Hepatocyte (in vitro differentiated cells): ENCODE data around the gene PXMP4. TPM values are rescaled to one million over a fixed set of nuclear protein-coding genes. Genes with fewer than 3 reads are reported as not detected.

Source experiments
- DNase-seq: peaks from one replicate; pipeline ENCODE4 v3.0.0-alpha.2; 2016; ENCODE audit warnings: low spot score
- H2AFZ ChIP-seq: fragments of 200-600 bp; sonication (generic); 2 replicates; pipeline ENCODE4 v1.6.0; 2016; ENCODE audit warnings: antibody characterized with exemption, mild to moderate bottlenecking
- H3K27ac ChIP-seq: fragments of 200-600 bp; sonication (generic); 2 replicates; pipeline ENCODE4 v1.5.1; 2016; ENCODE audit warnings: mild to moderate bottlenecking
- H3K27me3 ChIP-seq: fragments of 200-600 bp; sonication (generic); 2 replicates; pipeline ENCODE4 v1.6.1; 2016
- H3K36me3 ChIP-seq: fragments of 200-600 bp; sonication (generic); replicated peaks from 2 replicates; pipeline ENCODE4 v1.5.1; 2016; ENCODE audit warnings: low read depth; ENCODE audit not compliant: insufficient read depth
- H3K4me1 ChIP-seq: fragments of 200-600 bp; sonication (generic); 2 replicates; pipeline ENCODE4 v1.5.1; 2016; ENCODE audit warnings: mild to moderate bottlenecking, moderate library complexity; ENCODE audit not compliant: insufficient read depth
- H3K4me2 ChIP-seq: fragments of 200-600 bp; sonication (generic); 2 replicates; pipeline ENCODE4 v1.6.0; 2016
- H3K4me3 ChIP-seq: fragments of 200-600 bp; sonication (generic); 2 replicates; pipeline ENCODE4 v1.5.1; 2016; ENCODE audit warnings: mild to moderate bottlenecking
- H3K79me2 ChIP-seq: fragments of 200-600 bp; sonication (generic); 2 replicates; pipeline ENCODE4 v1.6.0; 2017; ENCODE audit warnings: mild to moderate bottlenecking
- H3K9me2 ChIP-seq: fragments of 200-600 bp; sonication (generic); replicated peaks from 2 replicates; pipeline ENCODE4 v1.6.0; 2017; ENCODE audit warnings: mild to moderate bottlenecking; ENCODE audit not compliant: insufficient read depth
- H3K9me3 ChIP-seq: fragments of 200-600 bp; sonication (generic); 2 replicates; pipeline ENCODE4 v1.5.1; 2016; ENCODE audit warnings: low read depth, mild to moderate bottlenecking
- H4K20me1 ChIP-seq: fragments of 200-600 bp; sonication (generic); 2 replicates; pipeline ENCODE4 v1.6.0; 2016; ENCODE audit warnings: mild to moderate bottlenecking; ENCODE audit not compliant: insufficient read depth, poor library complexity, severe bottlenecking
- CTCF ChIP-seq: fragments of 200-600 bp; sonication (generic); IDR thresholded peaks from 2 replicates; pipeline ENCODE4 v1.5.1; 2016; ENCODE audit warnings: antibody characterized with exemption, mild to moderate bottlenecking; ENCODE audit not compliant: poor library complexity
- EZH2 ChIP-seq: fragments of 200-600 bp; sonication (generic); IDR thresholded peaks from 2 replicates; pipeline ENCODE4 v1.6.1; 2016; ENCODE audit warnings: antibody characterized with exemption, mild to moderate bottlenecking, borderline replicate concordance
- EZH2phosphoT487 ChIP-seq: fragments of 200-600 bp; sonication (generic); IDR thresholded peaks from one replicate; pipeline ENCODE4 v1.6.1; 2018; ENCODE audit warnings: antibody characterized with exemption, mild to moderate bottlenecking, low read depth, moderate library complexity; ENCODE audit not compliant: unreplicated experiment, severe bottlenecking
- WGBS: methylation state at CpG from one replicate; pipeline ENCODE4 v1.1.6; 2016; ENCODE audit warnings: low lambda C conversion rate; ENCODE audit errors: missing lambda C conversion rate; 5-methylcytosine and 5-hydroxymethylcytosine counted together
- polyA plus RNA-seq: library from polyadenylated mRNA; unstranded; fragments of >200 nt; fragmentation: Nextera tagmentation; extraction: Ambion mirVana; gene quantifications from 2 replicates; pipeline ENCODE4 v1.2.1, GENCODE V29; 2016
- total RNA-seq: library from RNA; depleted of rRNA; stranded (reverse); fragments of >200 nt; gene quantifications from 2 replicates; pipeline ENCODE4 v1.2.3, GENCODE V29; 2014

Gene PXMP4
- total and polyA plus RNA-seq, 2 experiments from 2014 or later, result 4.1 to 4.7 TPM

DNA sequence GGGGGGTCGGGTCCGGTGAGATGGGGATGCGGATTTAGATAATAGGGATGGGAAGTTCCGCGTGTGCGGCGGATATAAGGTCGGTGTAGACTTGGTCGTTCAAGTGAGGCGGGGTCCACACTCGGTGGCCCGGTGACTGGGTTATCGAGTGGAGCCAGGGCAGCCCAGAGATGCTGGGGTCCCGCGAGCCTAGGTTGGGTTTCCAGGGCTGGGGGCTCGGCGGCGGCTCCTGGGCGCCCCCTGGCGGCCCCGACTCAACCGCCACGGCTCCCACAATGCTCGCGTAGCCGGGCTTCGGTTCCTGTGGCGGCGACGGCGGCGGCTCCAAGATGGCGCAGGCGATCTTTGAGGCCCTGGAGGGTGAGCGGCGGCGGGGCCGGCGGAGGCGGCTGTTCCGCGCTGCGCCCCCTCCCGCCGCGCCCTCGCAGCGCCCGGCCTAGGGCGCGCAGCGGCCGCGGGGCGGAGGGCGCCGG, 11.6 kb upstream of the PXMP4 start, which contains the start of gene ZNF341:
ZNF341 (plus strand) TSS at position 304 of the 473 bp plus-strand sequence; CDS start at position 330, 26 bp downstream.
- Histone ChIP-seq H3K4me1 (peaks cover 26% of the 10 kb centered on the region), H3K36me3 (no peaks in the 10 kb centered on the region), H3K4me2 (peak within 1 kb of the TSS; percentile 89), H3K27me3 (no peaks in the 10 kb centered on the region), H4K20me1 (no peaks in the 10 kb centered on the region), H3K27ac (peak within 1 kb of the TSS; percentile 95), H3K9me3 (peaks cover 4% of the 10 kb centered on the region), H3K9me2 (no peaks in the 10 kb centered on the region), H3K4me3 (peak within 1 kb of the TSS; percentile 48), H2AFZ (peak within 1 kb of the TSS; percentile 91), H3K79me2 (no peaks in the 10 kb centered on the region)
- TF ChIP-seq EZH2, result no peak
- peak; percentile 99 for TF ChIP-seq CTCF
- WGBS, result 13% methylated on average over 38 of the region's 57 CpGs
- DNase-seq, result peak; percentile 97

DNA sequence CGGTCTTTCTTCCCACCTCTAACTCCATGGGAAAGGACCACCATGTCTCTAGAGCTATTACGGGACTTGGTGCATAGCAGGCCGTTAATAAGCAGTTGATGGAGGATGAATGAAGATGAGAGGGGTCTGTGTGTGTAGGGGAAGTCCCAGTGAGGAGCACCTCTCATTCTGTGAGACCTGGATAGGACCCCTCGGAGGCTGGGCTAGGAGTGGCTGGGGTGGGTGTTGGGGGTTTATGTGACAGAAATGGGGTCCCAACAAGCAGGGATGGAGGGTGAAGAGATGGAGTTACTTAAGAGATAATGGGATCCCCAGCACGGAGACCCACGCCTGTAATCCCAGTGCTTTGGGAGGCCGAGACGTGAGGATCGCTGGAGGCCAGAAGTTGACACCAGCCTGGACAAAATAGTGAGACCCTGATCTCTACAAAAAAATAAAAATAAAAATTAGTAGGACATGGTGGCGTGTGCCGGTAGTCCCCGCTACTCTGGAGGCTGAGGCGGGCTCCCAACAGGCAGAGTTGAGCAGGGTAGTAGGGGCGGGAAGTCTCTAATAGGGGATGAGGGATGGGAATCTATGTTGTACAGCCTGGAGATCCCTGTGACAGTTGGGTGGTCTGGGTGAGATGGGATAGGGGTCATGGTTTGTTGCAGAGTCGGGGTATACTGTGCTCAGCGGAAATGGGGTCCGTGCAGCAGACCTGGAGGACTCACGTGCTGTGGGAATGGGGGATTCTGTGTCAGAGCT, 11.0 kb upstream of the PXMP4 start:
- Histone ChIP-seq H4K20me1 (no peaks in the 10 kb centered on the region), H3K4me2 (peak overlapping the region; percentile 80), H3K4me3 (no peak overlapping the region), H3K27me3 (no peaks in the 10 kb centered on the region), H3K4me1 (peaks cover 26% of the 10 kb centered on the region), H3K79me2 (no peaks in the 10 kb centered on the region), H3K36me3 (no peaks in the 10 kb centered on the region), H2AFZ (peak overlapping the region; percentile 84), H3K9me2 (no peaks in the 10 kb centered on the region), H3K27ac (peak overlapping the region; percentile 95), H3K9me3 (peaks cover 4% of the 10 kb centered on the region)
- no peak for DNase-seq
- WGBS, result 88% methylated on average over 18 of the region's 18 CpGs
- TF ChIP-seq CTCF (no peak), EZH2phosphoT487 (no peak), EZH2 (no peak)

GRCh38 chr20:33729101-33729500, 9.0 kb upstream of the PXMP4 start:
- Histone ChIP-seq H3K9me3 (no peaks in the 10 kb centered on the region), H4K20me1 (no peaks in the 10 kb centered on the region), H3K4me2 (no peak overlapping the region), H3K36me3 (no peaks in the 10 kb centered on the region), H3K9me2 (no peaks in the 10 kb centered on the region), H2AFZ (no peak overlapping the region), H3K4me3 (no peak overlapping the region), H3K4me1 (peaks cover 24% of the 10 kb centered on the region), H3K27ac (no peak overlapping the region), H3K79me2 (no peaks in the 10 kb centered on the region), H3K27me3 (no peaks in the 10 kb centered on the region)
- no peak for DNase-seq
- TF ChIP-seq EZH2phosphoT487, result no peak
- TF ChIP-seq EZH2, result no peak
- no peak for TF ChIP-seq CTCF
- WGBS, result 67% methylated on average over 4 of the region's 4 CpGs
